Activated naive CD8-positive, alpha-beta T cell treated with anti-CD3 and anti-CD28 coated beads, Interleukin-2, amount 10 ng/mL, durations not matched to agents 7 days and 5 days (primary cell): ENCODE results near the gene TUBB2A. TPM values are rescaled to one million over a fixed set of nuclear protein-coding genes. Genes with fewer than 3 reads are reported as not detected.
"Not testable (repeated sequence)": the region's sequence is repeated elsewhere in the genome, so short reads cannot be mapped to it uniquely, and the experiment has no call there.

Experiments used
- ATAC-seq: fragments of 150-1000 bp; cut with Tn5 transposase; one replicate; pipeline ENCODE4 v1.10.0; 2021; ENCODE audit warnings: low read depth, moderate library complexity
- POLR2A ChIA-PET: fragments of 350-600 bp; sonication (Branson Sonifier 250); formaldehyde crosslinking; loops from one replicate; lab custom pipeline; 2021; ENCODE audit warnings: antibody characterized with exemption; lab: Charles Lee
- DNase-seq: peaks from one replicate; pipeline ENCODE4 v3.0.0; 2021
- H3K27ac Mint-ChIP-seq: one replicate; pipeline ENCODE4 v1.8.0; 2022; ENCODE audit warnings: mild to moderate bottlenecking, mixed read lengths
- H3K27me3 Mint-ChIP-seq: one replicate; pipeline ENCODE4 v1.8.0; 2022; ENCODE audit warnings: mild to moderate bottlenecking, moderate library complexity, mixed read lengths
- H3K36me3 Mint-ChIP-seq: one replicate; pipeline ENCODE4 v1.8.0; 2021; ENCODE audit warnings: mild to moderate bottlenecking, mixed read lengths
- H3K4me1 Mint-ChIP-seq: one replicate; pipeline ENCODE4 v1.8.0; 2021; ENCODE audit warnings: mixed read lengths
- H3K4me3 Mint-ChIP-seq: one replicate; pipeline ENCODE4 v1.8.0; 2022; ENCODE audit warnings: mild to moderate bottlenecking, moderate library complexity, mixed read lengths
- H3K9me3 Mint-ChIP-seq: one replicate; pipeline ENCODE4 v1.8.0; 2021; ENCODE audit warnings: mixed read lengths
- total RNA-seq, 2 experiments: library from RNA; stranded (reverse); gene quantifications; one replicate each; pipeline ENCODE4 v1.2.3, GENCODE V29; 2021

TUBB2A gene
- 1 to 10 TPM; 1.9 to 2.2 TPM for total RNA-seq

GRCh38 chr6:3157131-3157933, at the start of gene TUBB2A:
Gene TUBB2A, minus strand, starts transcription at chr6:3157544. Its CDS starts 81 bp downstream, at chr6:3157463.
- POLR2A ChIA-PET = interaction anchor here (0.6 to 1.3 kb wide), 7 partner anchors 9 to 464 kb away, joined by 3 to 5 read pairs (median 3); partner anchors contain the start of gene BPHL
- ATAC-seq (peak; percentile 71), DNase-seq (peak; percentile 92)
- Mint-ChIP-seq H3K36me3 (peaks cover 3% of the 10 kb centered on the region), H3K27me3 (peaks cover 38% of the 10 kb centered on the region), H3K9me3 (no peaks in the 10 kb centered on the region), H3K4me1 (peaks cover 15% of the 10 kb centered on the region), H3K27ac (peak within 1 kb of the TSS; percentile 78), H3K4me3 (peak within 1 kb of the TSS; percentile 82)

DNA sequence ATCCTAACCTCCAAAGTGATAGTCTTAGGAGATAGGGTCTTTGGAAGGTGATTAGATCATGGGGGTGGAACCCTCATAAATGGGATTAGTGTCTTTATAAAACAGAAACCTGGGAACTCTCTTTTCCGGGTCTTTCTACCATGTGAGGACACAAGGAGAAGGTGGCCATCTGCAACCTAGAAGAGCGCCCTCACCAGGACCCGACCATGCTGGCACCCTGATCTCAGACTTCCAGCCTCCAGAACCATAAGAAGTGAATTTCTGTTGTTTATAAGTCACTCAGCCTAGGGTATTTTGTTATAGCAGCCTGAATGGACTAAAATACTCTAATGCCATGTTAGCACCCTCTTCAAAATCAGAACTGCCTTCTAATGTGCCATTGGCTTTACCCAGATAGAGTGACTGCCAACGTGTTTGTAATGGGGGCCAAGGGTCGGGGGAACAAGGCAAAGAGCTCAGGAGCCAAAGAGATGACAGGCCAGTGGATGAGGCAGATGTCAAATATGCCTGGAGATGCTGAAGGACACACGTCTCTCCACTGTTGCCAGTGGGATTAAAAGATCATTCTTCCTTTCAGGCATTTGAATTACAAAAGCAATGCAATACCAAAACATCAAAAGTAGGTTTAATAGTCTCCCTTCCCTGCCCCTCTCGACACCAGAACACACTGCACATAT, 49.1 kb upstream of the TUBB2A start:
- Mint-ChIP-seq H3K9me3 (peaks cover 1% of the 10 kb centered on the region), H3K36me3 (no peaks in the 10 kb centered on the region), H3K4me3 (no peak overlapping the region), H3K27ac (no peak overlapping the region), H3K27me3 (peaks cover 7% of the 10 kb centered on the region), H3K4me1 (peaks cover 6% of the 10 kb centered on the region)
- POLR2A ChIA-PET = no interaction called here
- DNase-seq = no peak
- no peak for ATAC-seq

GRCh38 chr6:3205913-3206312, 48.6 kb upstream of the TUBB2A start:
- H3K27me3 Mint-ChIP-seq = peaks cover 6% of the 10 kb centered on the region
- no peak overlapping the region for H3K4me3 Mint-ChIP-seq
- peaks cover 6% of the 10 kb centered on the region for H3K4me1 Mint-ChIP-seq
- peaks cover 1% of the 10 kb centered on the region for H3K9me3 Mint-ChIP-seq
- ATAC-seq = no peak
- DNase-seq = no peak
- H3K27ac Mint-ChIP-seq = no peak overlapping the region
- no peaks in the 10 kb centered on the region for H3K36me3 Mint-ChIP-seq
- POLR2A ChIA-PET = no interaction called here

GRCh38 chr6:3204921-3205320, 47.6 kb upstream of the TUBB2A start:
- no peaks in the 10 kb centered on the region for H3K36me3 Mint-ChIP-seq
- H3K9me3 Mint-ChIP-seq = peaks cover 3% of the 10 kb centered on the region
- peaks cover 8% of the 10 kb centered on the region for H3K27me3 Mint-ChIP-seq
- H3K27ac Mint-ChIP-seq = no peak overlapping the region
- DNase-seq (no peak), ATAC-seq (no peak)
- peaks cover 6% of the 10 kb centered on the region for H3K4me1 Mint-ChIP-seq
- no peak overlapping the region for H3K4me3 Mint-ChIP-seq
- POLR2A ChIA-PET = no interaction called here

GRCh38 chr6:3202999-3203696, 45.8 kb upstream of the TUBB2A start:
- Mint-ChIP-seq H3K27ac (no peak overlapping the region), H3K4me3 (no peak overlapping the region), H3K9me3 (peaks cover 3% of the 10 kb centered on the region), H3K36me3 (no peaks in the 10 kb centered on the region), H3K4me1 (no peaks in the 10 kb centered on the region), H3K27me3 (peaks cover 6% of the 10 kb centered on the region)
- POLR2A ChIA-PET = no interaction called here
- DNase-seq (no peak), ATAC-seq (no peak)

DNA sequence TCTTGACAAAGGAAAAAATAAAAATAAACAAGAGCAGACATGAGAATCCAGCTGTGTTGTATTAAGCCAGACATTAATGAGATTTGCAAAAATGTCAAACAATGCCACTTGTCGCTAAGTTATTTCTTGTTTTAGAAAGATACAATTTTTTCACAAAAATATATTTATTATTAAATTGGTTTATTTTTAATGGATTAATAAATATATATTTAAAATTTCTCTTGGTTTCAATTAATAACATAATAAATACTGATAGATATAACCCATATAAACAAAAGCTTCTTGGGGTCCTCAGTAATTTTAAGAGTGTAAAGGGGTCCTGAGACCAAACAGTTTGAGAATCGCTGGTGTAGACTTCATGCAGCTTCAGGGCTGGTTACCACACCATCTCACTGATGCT, 44.0 kb upstream of the TUBB2A start:
- ATAC-seq = no peak
- Mint-ChIP-seq H3K27me3 (peaks cover 6% of the 10 kb centered on the region), H3K27ac (no peak overlapping the region), H3K36me3 (no peaks in the 10 kb centered on the region), H3K4me3 (no peak overlapping the region), H3K4me1 (no peaks in the 10 kb centered on the region), H3K9me3 (peaks cover 3% of the 10 kb centered on the region)
- no peak for DNase-seq
- POLR2A ChIA-PET = no interaction called here

- Mint-ChIP-seq H3K4me3 (no peak overlapping the region), H3K9me3 (peaks cover 3% of the 10 kb centered on the region), H3K27ac (no peak overlapping the region), H3K27me3 (peaks cover 6% of the 10 kb centered on the region), H3K36me3 (no peaks in the 10 kb centered on the region), H3K4me1 (no peaks in the 10 kb centered on the region)
- DNase-seq (no peak), ATAC-seq (no peak)
- POLR2A ChIA-PET = no interaction called here
Observed at GRCh38 chr6:3200682-3201081, 43.3 kb upstream of the TUBB2A start.

- Mint-ChIP-seq H3K36me3 (no peaks in the 10 kb centered on the region), H3K4me3 (no peak overlapping the region), H3K9me3 (peaks cover 2% of the 10 kb centered on the region), H3K4me1 (no peaks in the 10 kb centered on the region), H3K27me3 (peaks cover 6% of the 10 kb centered on the region), H3K27ac (no peak overlapping the region)
- POLR2A ChIA-PET = no interaction called here
- ATAC-seq (no peak), DNase-seq (no peak)
Observed at GRCh38 chr6:3199382-3199781, 42.0 kb upstream of the TUBB2A start.

- POLR2A ChIA-PET, H3K4me1 Mint-ChIP-seq, H3K4me3 Mint-ChIP-seq, H3K27ac Mint-ChIP-seq, H3K36me3 Mint-ChIP-seq, H3K9me3 Mint-ChIP-seq, DNase-seq, H3K27me3 Mint-ChIP-seq, ATAC-seq: not testable (repeated sequence)
Observed at GRCh38 chr6:3197734-3198133, 40.4 kb upstream of the TUBB2A start.

GRCh38 chr6:3196770-3197169, 39.4 kb upstream of the TUBB2A start:
- ATAC-seq (no peak), DNase-seq (no peak)
- Mint-ChIP-seq H3K27me3 (peaks cover 6% of the 10 kb centered on the region), H3K27ac (no peak overlapping the region), H3K9me3 (peaks cover 2% of the 10 kb centered on the region), H3K36me3 (no peaks in the 10 kb centered on the region), H3K4me3 (no peak overlapping the region), H3K4me1 (no peaks in the 10 kb centered on the region)
- POLR2A ChIA-PET = no interaction called here

DNA sequence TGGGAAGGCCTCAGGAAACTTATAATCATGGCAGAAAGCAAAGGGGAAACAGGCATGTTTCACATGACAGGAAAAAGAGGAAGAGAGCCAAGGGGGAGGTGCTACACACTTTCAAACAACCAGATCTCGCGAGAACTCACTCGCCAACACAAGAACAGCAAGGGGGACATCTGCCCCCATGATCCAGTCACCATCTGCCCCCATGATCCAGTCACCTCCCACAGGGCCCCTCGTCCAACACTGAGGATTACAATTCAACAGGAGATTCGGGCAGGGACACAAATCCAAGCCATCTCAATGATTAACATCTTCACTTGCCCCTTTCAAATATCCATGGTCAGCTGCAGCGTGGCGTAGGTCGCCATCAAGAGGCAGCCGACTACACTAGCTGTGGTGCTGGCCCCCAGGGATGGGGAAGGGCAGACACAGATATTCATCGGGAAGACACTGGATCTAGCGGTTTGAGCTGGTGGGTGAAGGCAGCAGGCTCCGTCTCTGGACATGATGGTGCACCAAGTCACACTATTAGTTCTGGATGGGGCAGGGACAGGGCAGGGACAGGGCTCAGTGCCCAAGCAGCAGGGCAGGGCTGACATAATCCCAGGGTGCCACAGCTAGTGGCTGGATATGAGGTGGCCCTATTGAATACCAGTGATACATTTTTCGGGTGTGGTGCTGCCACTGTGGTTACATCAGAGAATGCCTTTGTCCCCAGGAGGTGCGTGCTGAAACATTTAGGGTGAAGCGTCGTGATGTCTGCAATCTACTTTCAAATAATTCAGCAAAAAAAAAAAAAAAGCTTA, 38.6 kb upstream of the TUBB2A start:
- ATAC-seq = no peak
- peaks cover 9% of the 10 kb centered on the region for H3K27me3 Mint-ChIP-seq
- H3K36me3 Mint-ChIP-seq = no peaks in the 10 kb centered on the region
- no peaks in the 10 kb centered on the region for H3K4me1 Mint-ChIP-seq
- no peak for DNase-seq
- POLR2A ChIA-PET = no interaction called here
- H3K4me3 Mint-ChIP-seq = no peak overlapping the region
- peaks cover 2% of the 10 kb centered on the region for H3K9me3 Mint-ChIP-seq
- no peak overlapping the region for H3K27ac Mint-ChIP-seq

DNA sequence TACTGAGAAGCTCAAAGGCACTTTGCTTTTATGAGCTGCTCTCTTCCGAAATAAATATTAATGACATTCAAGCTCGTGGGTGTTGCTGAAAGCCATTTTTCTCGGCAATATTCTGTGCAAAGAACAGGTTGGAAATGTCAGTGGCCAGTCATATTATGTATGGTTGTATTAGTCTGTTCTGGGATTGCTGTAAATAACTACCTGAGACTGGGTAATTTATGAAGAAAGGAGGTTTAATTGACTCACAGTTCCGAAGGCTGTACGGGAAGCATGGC, 38.0 kb upstream of the TUBB2A start:
- POLR2A ChIA-PET = no interaction called here
- no peak overlapping the region for H3K4me3 Mint-ChIP-seq
- peaks cover 6% of the 10 kb centered on the region for H3K27me3 Mint-ChIP-seq

More for the DNA sequence above, 38.0 kb upstream of the TUBB2A start:
- H3K9me3 Mint-ChIP-seq = peaks cover 2% of the 10 kb centered on the region
- ATAC-seq (no peak), DNase-seq (no peak)
- no peaks in the 10 kb centered on the region for H3K4me1 Mint-ChIP-seq
- H3K36me3 Mint-ChIP-seq = no peaks in the 10 kb centered on the region
- no peak overlapping the region for H3K27ac Mint-ChIP-seq
